GM23338 (cell line): ENCODE measurements around the gene TMEM53. TPM values are rescaled to one million over a fixed set of nuclear protein-coding genes. Genes with fewer than 3 reads are reported as not detected.

Experiments used
- ATAC-seq: fragments of 200-7000 bp; cut with Tn5 transposase; 3 replicates; pipeline ENCODE4 v1.9.1; 2020
- DNase-seq: peaks from one replicate; pipeline ENCODE4 v3.0.0-alpha.2; 2015; ENCODE audit warnings: low spot score
- H2AFZ ChIP-seq: fragments of 200-600 bp; sonication (generic); 2 replicates; pipeline ENCODE4 v1.8.0; 2016; ENCODE audit warnings: antibody characterized with exemption, mild to moderate bottlenecking, moderate library complexity
- H3F3A ChIP-seq: fragments of 200-600 bp; sonication (generic); replicated peaks from 2 replicates; pipeline ENCODE4 v1.8.0; 2017; ENCODE audit warnings: antibody characterized with exemption, mixed run types, low read depth
- H3K27ac ChIP-seq: fragments of 200-600 bp; sonication (generic); 2 replicates; pipeline ENCODE4 v1.6.1; 2016; ENCODE audit warnings: low read depth
- H3K27me3 ChIP-seq: fragments of 200-600 bp; sonication (generic); 2 replicates; pipeline ENCODE4 v1.8.0; 2016; ENCODE audit warnings: mild to moderate bottlenecking, mixed run types, moderate library complexity; ENCODE audit not compliant: insufficient read depth
- H3K36me3 ChIP-seq: fragments of 200-600 bp; sonication (generic); 2 replicates; pipeline ENCODE4 v1.8.0; 2016; ENCODE audit warnings: mild to moderate bottlenecking; ENCODE audit not compliant: insufficient read depth
- H3K4me1 ChIP-seq: fragments of 200-600 bp; sonication (generic); 2 replicates; pipeline ENCODE4 v1.8.0; 2016; ENCODE audit warnings: mild to moderate bottlenecking, moderate library complexity; ENCODE audit not compliant: insufficient read depth
- H3K4me2 ChIP-seq: fragments of 200-600 bp; sonication (generic); 2 replicates; pipeline ENCODE4 v1.7.1; 2017; ENCODE audit warnings: mixed run types
- H3K4me3 ChIP-seq: fragments of 200-600 bp; sonication (generic); 2 replicates; pipeline ENCODE4 v1.6.1; 2016; ENCODE audit warnings: mixed run types
- H3K79me2 ChIP-seq: fragments of 200-600 bp; sonication (generic); replicated peaks from 2 replicates; pipeline ENCODE4 v1.8.0; 2017; ENCODE audit warnings: mild to moderate bottlenecking; ENCODE audit not compliant: insufficient read depth
- H3K9me2 ChIP-seq: fragments of 200-600 bp; sonication (generic); 2 replicates; pipeline ENCODE4 v1.8.0; 2017; ENCODE audit not compliant: insufficient read depth
- H4K20me1 ChIP-seq: fragments of 200-600 bp; sonication (generic); replicated peaks from 2 replicates; pipeline ENCODE4 v1.8.0; 2017; ENCODE audit warnings: mild to moderate bottlenecking; ENCODE audit not compliant: insufficient read depth
- H3K27ac Mint-ChIP-seq: 2 replicates; pipeline ENCODE4 v1.8.0; 2020; ENCODE audit warnings: inconsistent platforms, mild to moderate bottlenecking, moderate library complexity, mixed read lengths
- H3K27me3 Mint-ChIP-seq: 3 replicates; pipeline ENCODE4 v1.8.0; 2022; ENCODE audit warnings: low read depth, mild to moderate bottlenecking, moderate library complexity, mixed read lengths, inconsistent platforms; ENCODE audit not compliant: insufficient read depth, poor library complexity
- H3K36me3 Mint-ChIP-seq: 3 replicates; pipeline ENCODE4 v1.8.0; 2021; ENCODE audit warnings: low read depth, mild to moderate bottlenecking, inconsistent platforms, moderate library complexity, mixed read lengths
- H3K4me1 Mint-ChIP-seq: 3 replicates; pipeline ENCODE4 v1.8.0; 2020; ENCODE audit warnings: mild to moderate bottlenecking, inconsistent platforms, mixed read lengths
- H3K4me3 Mint-ChIP-seq: 3 replicates; pipeline ENCODE4 v1.8.0; 2021; ENCODE audit warnings: moderate library complexity, mild to moderate bottlenecking, inconsistent platforms, mixed read lengths
- H3K9me3 Mint-ChIP-seq: 3 replicates; pipeline ENCODE4 v1.8.0; 2020; ENCODE audit warnings: moderate library complexity, mild to moderate bottlenecking, inconsistent platforms, mixed read lengths
- CREB1 ChIP-seq: fragments of 250-450 bp; sonication (Bioruptor Pico); IDR thresholded peaks from 2 replicates; pipeline ENCODE4 v1.5.0; 2020; ENCODE audit warnings: low read depth, mild to moderate bottlenecking, moderate library complexity
- EZH2 ChIP-seq: fragments of 200-600 bp; sonication (generic); IDR thresholded peaks from one replicate; pipeline ENCODE4 v1.8.0; 2017; ENCODE audit warnings: antibody characterized with exemption, mild to moderate bottlenecking, low read depth; ENCODE audit not compliant: unreplicated experiment
- EZH2phosphoT487 ChIP-seq: fragments of 200-600 bp; sonication (generic); IDR thresholded peaks from one replicate; pipeline ENCODE4 v1.8.1; 2018; ENCODE audit warnings: antibody characterized with exemption; ENCODE audit not compliant: unreplicated experiment
- NANOG ChIP-seq: IDR thresholded peaks from 2 replicates; pipeline ENCODE4 v1.6.1; 2016; ENCODE audit warnings: antibody characterized with exemption, borderline replicate concordance
- STAT1 ChIP-seq: IDR thresholded peaks from one replicate; pipeline ENCODE4 v1.6.1; 2016; ENCODE audit warnings: antibody characterized with exemption; ENCODE audit not compliant: unreplicated experiment
- polyA plus RNA-seq: library from polyadenylated mRNA; unstranded; fragments of >200 nt; fragmentation: Nextera tagmentation; extraction: Ambion mirVana; gene quantifications from 2 replicates; pipeline ENCODE4 v1.2.1, GENCODE V29; 2016
- total RNA-seq: library from RNA; depleted of rRNA; stranded (reverse); fragments of >200 nt; shearing (Covaris generic); gene quantifications from 2 replicates; pipeline ENCODE4 v1.2.3, GENCODE V29; 2014
- TF ChIP-seq, protein P1 (sequence below): IDR thresholded peaks from one replicate; pipeline ENCODE4 v1.6.1; 2018; ENCODE audit warnings: antibody characterized with exemption; ENCODE audit not compliant: unreplicated experiment
- TF ChIP-seq, protein P2 (sequence below): IDR thresholded peaks from 2 replicates; pipeline ENCODE4 v1.6.1; 2016; ENCODE audit warnings: antibody characterized with exemption
- TF ChIP-seq, protein P3 (sequence below), 2 experiments: fragments of 200-600 bp in 1 of 2; sonication (generic) in 1 of 2; conservative IDR thresholded peaks; 2 replicates each; pipeline versions ENCODE4 v1.5.1 to v1.6.1; 2016 to 2017; ENCODE audit warnings: antibody characterized with exemption in 2 of 2, low read depth in 2 of 2, mild to moderate bottlenecking in 2 of 2, moderate library complexity in 1 of 2

Gene TMEM53
- total and polyA plus RNA-seq, 2 experiments from 2014 or later: 15.4 to 20.8 TPM

DNA sequence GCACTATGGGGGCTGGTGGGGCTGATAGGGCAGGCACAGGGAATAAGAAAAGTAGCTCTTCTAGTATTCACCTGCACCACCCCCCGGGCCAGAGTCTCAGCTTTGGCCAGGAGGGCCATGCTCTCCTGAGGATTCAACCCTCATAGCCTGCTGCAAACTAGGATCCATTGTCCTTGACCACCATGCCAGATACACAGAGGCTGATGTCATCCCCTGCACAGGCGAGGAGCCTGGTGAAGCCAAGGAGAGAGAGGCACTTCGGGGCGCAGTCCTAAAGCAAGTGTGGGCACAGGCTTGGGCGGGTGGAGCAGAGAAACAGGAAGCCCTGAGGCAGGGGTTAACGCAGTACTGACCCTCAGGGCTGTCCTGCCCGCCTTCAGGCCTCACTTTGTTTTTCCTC is 29.5 kb downstream of the TMEM53 start (continued):
- TF ChIP-seq, protein P1, sequence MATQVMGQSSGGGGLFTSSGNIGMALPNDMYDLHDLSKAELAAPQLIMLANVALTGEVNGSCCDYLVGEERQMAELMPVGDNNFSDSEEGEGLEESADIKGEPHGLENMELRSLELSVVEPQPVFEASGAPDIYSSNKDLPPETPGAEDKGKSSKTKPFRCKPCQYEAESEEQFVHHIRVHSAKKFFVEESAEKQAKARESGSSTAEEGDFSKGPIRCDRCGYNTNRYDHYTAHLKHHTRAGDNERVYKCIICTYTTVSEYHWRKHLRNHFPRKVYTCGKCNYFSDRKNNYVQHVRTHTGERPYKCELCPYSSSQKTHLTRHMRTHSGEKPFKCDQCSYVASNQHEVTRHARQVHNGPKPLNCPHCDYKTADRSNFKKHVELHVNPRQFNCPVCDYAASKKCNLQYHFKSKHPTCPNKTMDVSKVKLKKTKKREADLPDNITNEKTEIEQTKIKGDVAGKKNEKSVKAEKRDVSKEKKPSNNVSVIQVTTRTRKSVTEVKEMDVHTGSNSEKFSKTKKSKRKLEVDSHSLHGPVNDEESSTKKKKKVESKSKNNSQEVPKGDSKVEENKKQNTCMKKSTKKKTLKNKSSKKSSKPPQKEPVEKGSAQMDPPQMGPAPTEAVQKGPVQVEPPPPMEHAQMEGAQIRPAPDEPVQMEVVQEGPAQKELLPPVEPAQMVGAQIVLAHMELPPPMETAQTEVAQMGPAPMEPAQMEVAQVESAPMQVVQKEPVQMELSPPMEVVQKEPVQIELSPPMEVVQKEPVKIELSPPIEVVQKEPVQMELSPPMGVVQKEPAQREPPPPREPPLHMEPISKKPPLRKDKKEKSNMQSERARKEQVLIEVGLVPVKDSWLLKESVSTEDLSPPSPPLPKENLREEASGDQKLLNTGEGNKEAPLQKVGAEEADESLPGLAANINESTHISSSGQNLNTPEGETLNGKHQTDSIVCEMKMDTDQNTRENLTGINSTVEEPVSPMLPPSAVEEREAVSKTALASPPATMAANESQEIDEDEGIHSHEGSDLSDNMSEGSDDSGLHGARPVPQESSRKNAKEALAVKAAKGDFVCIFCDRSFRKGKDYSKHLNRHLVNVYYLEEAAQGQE: no peak
- no peak for TF ChIP-seq NANOG
- TF ChIP-seq, protein P2, sequence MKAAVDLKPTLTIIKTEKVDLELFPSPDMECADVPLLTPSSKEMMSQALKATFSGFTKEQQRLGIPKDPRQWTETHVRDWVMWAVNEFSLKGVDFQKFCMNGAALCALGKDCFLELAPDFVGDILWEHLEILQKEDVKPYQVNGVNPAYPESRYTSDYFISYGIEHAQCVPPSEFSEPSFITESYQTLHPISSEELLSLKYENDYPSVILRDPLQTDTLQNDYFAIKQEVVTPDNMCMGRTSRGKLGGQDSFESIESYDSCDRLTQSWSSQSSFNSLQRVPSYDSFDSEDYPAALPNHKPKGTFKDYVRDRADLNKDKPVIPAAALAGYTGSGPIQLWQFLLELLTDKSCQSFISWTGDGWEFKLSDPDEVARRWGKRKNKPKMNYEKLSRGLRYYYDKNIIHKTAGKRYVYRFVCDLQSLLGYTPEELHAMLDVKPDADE: no peak
- TF ChIP-seq, protein P3, sequence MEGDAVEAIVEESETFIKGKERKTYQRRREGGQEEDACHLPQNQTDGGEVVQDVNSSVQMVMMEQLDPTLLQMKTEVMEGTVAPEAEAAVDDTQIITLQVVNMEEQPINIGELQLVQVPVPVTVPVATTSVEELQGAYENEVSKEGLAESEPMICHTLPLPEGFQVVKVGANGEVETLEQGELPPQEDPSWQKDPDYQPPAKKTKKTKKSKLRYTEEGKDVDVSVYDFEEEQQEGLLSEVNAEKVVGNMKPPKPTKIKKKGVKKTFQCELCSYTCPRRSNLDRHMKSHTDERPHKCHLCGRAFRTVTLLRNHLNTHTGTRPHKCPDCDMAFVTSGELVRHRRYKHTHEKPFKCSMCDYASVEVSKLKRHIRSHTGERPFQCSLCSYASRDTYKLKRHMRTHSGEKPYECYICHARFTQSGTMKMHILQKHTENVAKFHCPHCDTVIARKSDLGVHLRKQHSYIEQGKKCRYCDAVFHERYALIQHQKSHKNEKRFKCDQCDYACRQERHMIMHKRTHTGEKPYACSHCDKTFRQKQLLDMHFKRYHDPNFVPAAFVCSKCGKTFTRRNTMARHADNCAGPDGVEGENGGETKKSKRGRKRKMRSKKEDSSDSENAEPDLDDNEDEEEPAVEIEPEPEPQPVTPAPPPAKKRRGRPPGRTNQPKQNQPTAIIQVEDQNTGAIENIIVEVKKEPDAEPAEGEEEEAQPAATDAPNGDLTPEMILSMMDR (conservative IDR thresholded peaks at IDR 0.05; ENCODE audit: low read depth in 2 of 2): no peak

DNA sequence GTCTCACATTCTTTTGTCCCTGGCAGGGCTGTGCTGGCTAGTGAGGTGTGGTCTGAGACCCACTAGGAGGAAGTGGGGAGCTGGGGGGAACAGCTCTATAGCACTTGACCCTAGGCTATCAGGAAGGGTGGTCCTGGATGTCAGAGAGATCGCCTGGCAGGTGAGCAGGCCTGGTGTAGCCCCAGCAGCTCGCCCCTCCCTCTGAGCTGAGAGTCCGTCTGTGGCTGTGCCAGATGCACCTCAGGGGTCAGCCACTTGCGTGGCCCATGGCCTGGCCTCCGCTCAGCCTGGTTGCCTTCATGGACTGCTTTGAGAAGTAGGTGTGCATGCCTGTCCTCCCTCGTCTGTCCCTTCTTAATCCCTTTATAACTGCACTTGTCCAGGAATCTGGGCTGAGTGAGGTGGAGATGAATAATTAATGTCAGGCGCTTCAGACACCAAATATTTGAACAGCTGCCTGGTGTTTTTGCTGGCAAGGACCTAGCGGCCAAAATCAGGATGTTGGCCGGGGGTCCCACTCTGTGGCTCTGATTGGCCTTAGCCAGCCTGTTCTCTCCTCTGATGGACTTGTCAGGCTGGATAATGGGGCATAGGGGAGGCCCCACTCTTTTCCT is 30.5 kb downstream of the TMEM53 start:
- DNase-seq: no peak
- peaks cover 15% of the 10 kb centered on the region for H3K36me3 ChIP-seq
- H3F3A ChIP-seq: no peaks in the 10 kb centered on the region; the same call in 1 of the 2 replicates
- no peaks in the 10 kb centered on the region; the same call in 2 of the 3 replicates for H3K9me3 Mint-ChIP-seq
- no peak for ATAC-seq
- no peaks in the 10 kb centered on the region for H3K4me1 ChIP-seq
- H3K4me3 Mint-ChIP-seq: no peak overlapping the region
- no peak overlapping the region for H3K4me2 ChIP-seq
- H3K36me3 Mint-ChIP-seq: peaks cover 72% of the 10 kb centered on the region
- H3K27me3 Mint-ChIP-seq: peaks cover 4% of the 10 kb centered on the region
- peaks cover 2% of the 10 kb centered on the region; the same call in 2 of the 3 replicates for H3K4me1 Mint-ChIP-seq
- H3K79me2 ChIP-seq: no peaks in the 10 kb centered on the region
- no peak overlapping the region for H2AFZ ChIP-seq
- no peak overlapping the region for H3K27ac ChIP-seq
- H3K27me3 ChIP-seq: no peaks in the 10 kb centered on the region
- no peak overlapping the region for H3K27ac Mint-ChIP-seq
- peaks cover 6% of the 10 kb centered on the region for H4K20me1 ChIP-seq
- no peak overlapping the region for H3K4me3 ChIP-seq
- H3K9me2 ChIP-seq: no peaks in the 10 kb centered on the region
- TF ChIP-seq NANOG (no peak), STAT1 (no peak), EZH2 (no peak), EZH2phosphoT487 (no peak), CREB1 (CRISPR knock-in tag) (no peak)
- TF ChIP-seq, protein P2: no peak
- TF ChIP-seq, protein P1: no peak
